Fibroblast of lung (primary cell): ENCODE results near the gene IKBKE. TPM values are rescaled to one million over a fixed set of nuclear protein-coding genes. Genes with fewer than 3 reads are reported as not detected.

Experiments used
- DNase-seq, 2 donors: peaks; one replicate each; pipeline versions ENCODE4 v3.0.0 to v3.0.0-alpha.2; 2010; ENCODE audit warnings: low read depth in 2 of 2
- H2AFZ ChIP-seq: 2 replicates; pipeline ENCODE4 v1.5.1; 2012; ENCODE audit warnings: low read length, control low read depth, inconsistent platforms
- H3K27ac ChIP-seq: 2 replicates; pipeline ENCODE4 v1.5.1; 2011; ENCODE audit warnings: low read length, control low read depth; ENCODE audit not compliant: insufficient read depth
- H3K27me3 ChIP-seq: 2 replicates; pipeline ENCODE4 v1.5.1; 2011; ENCODE audit warnings: mild to moderate bottlenecking, low read length; ENCODE audit not compliant: control insufficient read depth, insufficient read depth
- H3K36me3 ChIP-seq: 2 replicates; pipeline ENCODE4 v1.5.1; 2011; ENCODE audit warnings: low read length; ENCODE audit not compliant: control insufficient read depth, insufficient read depth
- H3K4me1 ChIP-seq: 2 replicates; pipeline ENCODE4 v1.5.1; 2011; ENCODE audit warnings: low read length; ENCODE audit not compliant: control insufficient read depth, insufficient read depth; ENCODE audit errors: extremely low read depth
- H3K4me2 ChIP-seq: 2 replicates; pipeline ENCODE4 v1.5.1; 2011; ENCODE audit warnings: low read length, control low read depth; ENCODE audit not compliant: insufficient read depth; ENCODE audit errors: extremely low read depth
- H3K4me3 ChIP-seq, 4 experiments: fragments of 200-600 bp in 1 of 4; sonication (generic) in 1 of 4; replicated peaks in 1 of 4; 2 replicates each; pipeline ENCODE4 v1.5.1; 2011 to 2016; ENCODE audit warnings: low read length in 4 of 4, low read depth in 3 of 4, mild to moderate bottlenecking in 3 of 4, control low read depth in 2 of 4, inconsistent platforms in 1 of 4, mixed read lengths in 1 of 4; ENCODE audit not compliant: insufficient read depth in 1 of 4; ENCODE audit errors: control extremely low read depth in 1 of 4
- H3K79me2 ChIP-seq: 2 replicates; pipeline ENCODE4 v1.5.1; 2012; ENCODE audit warnings: mild to moderate bottlenecking, low read length, inconsistent platforms; ENCODE audit not compliant: control insufficient read depth, insufficient read depth
- H3K9ac ChIP-seq: 2 replicates; pipeline ENCODE4 v1.5.1; 2011; ENCODE audit warnings: mild to moderate bottlenecking, low read length, control low read depth; ENCODE audit not compliant: insufficient read depth
- H3K9me3 ChIP-seq: 2 replicates; pipeline ENCODE4 v1.5.1; 2012; ENCODE audit warnings: low read depth, low read length; ENCODE audit not compliant: control insufficient read depth, insufficient read depth
- H4K20me1 ChIP-seq: 2 replicates; pipeline ENCODE4 v1.5.1; 2011; ENCODE audit warnings: low read length; ENCODE audit not compliant: control insufficient read depth, insufficient read depth; ENCODE audit errors: extremely low read depth
- CTCF ChIP-seq, 2 donors: IDR thresholded peaks in 1 of 2; conservative IDR thresholded peaks in 1 of 2; 1 replicate in 1 of 2; 2 replicates in 1 of 2; pipeline ENCODE4 v1.5.1; 2011 to 2012; ENCODE audit warnings: low read length in 2 of 2, control low read depth in 1 of 2, inconsistent platforms in 1 of 2, low read depth in 1 of 2, mild to moderate bottlenecking in 1 of 2
- EZH2 ChIP-seq: IDR thresholded peaks from 2 replicates; pipeline ENCODE4 v1.5.1; 2012; ENCODE audit warnings: low read length, control low read depth, mild to moderate bottlenecking; ENCODE audit errors: missing control alignments
- polyA plus RNA-seq, 2 donors: library from polyadenylated mRNA; depleted of rRNA in 1 of 2; stranded (reverse) in 1 of 2; unstranded in 1 of 2; fragments of >200 nt; gene quantifications; 2 replicates each; pipeline ENCODE4 v1.2.1, GENCODE V29; 2011 to 2012; ENCODE audit warnings: missing spikeins in 1 of 2
- total RNA-seq: library from RNA; depleted of rRNA; stranded (reverse); fragments of >200 nt; gene quantifications from 2 replicates; pipeline ENCODE4 v1.2.1, GENCODE V29; 2014

The IKBKE gene
- total and polyA plus RNA-seq, 2 donors (not counting 1 experiment from before 2014, with no cell fraction given), result 9.6 to 12.4 TPM

GRCh38 chr1:206502812-206503211 is 32.5 kb downstream of the IKBKE start:
- Histone ChIP-seq H2AFZ (no peak overlapping the region), H3K27me3 (peaks cover 2% of the 10 kb centered on the region), H4K20me1 (no peaks in the 10 kb centered on the region), H3K4me3 (no peak overlapping the region), H3K9me3 (no peaks in the 10 kb centered on the region), H3K4me1 (peaks cover 25% of the 10 kb centered on the region), H3K4me2 (no peak overlapping the region), H3K9ac (no peak overlapping the region), H3K79me2 (no peaks in the 10 kb centered on the region), H3K36me3 (no peaks in the 10 kb centered on the region), H3K27ac (no peak overlapping the region)
- no peak for TF ChIP-seq CTCF (conservative IDR thresholded peaks at IDR 0.05 in 1 of 2, IDR thresholded peaks at IDR 0.05 in 1 of 2; ENCODE audit: low read depth in 1 of 2, low read length in 2 of 2)
- TF ChIP-seq EZH2, result no peak
- DNase-seq, result no peak

GRCh38 chr1:206503591-206504362 is 33.5 kb downstream of the IKBKE start:
- TF ChIP-seq EZH2, result no peak
- TF ChIP-seq CTCF (conservative IDR thresholded peaks at IDR 0.05 in 1 of 2, IDR thresholded peaks at IDR 0.05 in 1 of 2; ENCODE audit: low read depth in 1 of 2, low read length in 2 of 2), result no peak
- no peak overlapping the region for H2AFZ ChIP-seq
- H3K4me3 ChIP-seq, result no peak overlapping the region
- peaks cover 2% of the 10 kb centered on the region for H3K27me3 ChIP-seq
- no peaks in the 10 kb centered on the region for H3K36me3 ChIP-seq
- H3K79me2 ChIP-seq, result no peaks in the 10 kb centered on the region
- no peak overlapping the region for H3K9ac ChIP-seq
- peak; percentile 97 to 99 for DNase-seq
- no peak overlapping the region for H3K4me2 ChIP-seq
- H4K20me1 ChIP-seq, result no peaks in the 10 kb centered on the region
- H3K9me3 ChIP-seq, result no peaks in the 10 kb centered on the region
- H3K27ac ChIP-seq, result peak overlapping the region; percentile 48
- peaks cover 28% of the 10 kb centered on the region for H3K4me1 ChIP-seq

GRCh38 chr1:206504363-206504713 is 34.1 kb downstream of the IKBKE start:
- no peak overlapping the region for H3K4me2 ChIP-seq
- H2AFZ ChIP-seq, result no peak overlapping the region
- peaks cover 2% of the 10 kb centered on the region for H3K27me3 ChIP-seq
- no peak overlapping the region for H3K4me3 ChIP-seq
- no peak for DNase-seq
- no peak for TF ChIP-seq EZH2
- no peak for TF ChIP-seq CTCF (conservative IDR thresholded peaks at IDR 0.05 in 1 of 2, IDR thresholded peaks at IDR 0.05 in 1 of 2; ENCODE audit: low read depth in 1 of 2, low read length in 2 of 2)
- no peak overlapping the region for H3K27ac ChIP-seq
- H3K79me2 ChIP-seq, result no peaks in the 10 kb centered on the region
- H3K36me3 ChIP-seq, result no peaks in the 10 kb centered on the region
- no peaks in the 10 kb centered on the region for H3K9me3 ChIP-seq
- no peak overlapping the region for H3K9ac ChIP-seq
- peaks cover 28% of the 10 kb centered on the region for H3K4me1 ChIP-seq
- no peaks in the 10 kb centered on the region for H4K20me1 ChIP-seq
